WTC11 (cell line): ENCODE results near the gene GLA. TPM values are rescaled to one million over a fixed set of nuclear protein-coding genes. Genes with fewer than 3 reads are reported as not detected.
A peak's percentile ranks its signal among the peaks of the same experiment; 100 is the strongest.

Experiments
- CREB1 ChIP-seq: sonication (generic); formaldehyde crosslinking; IDR thresholded peaks from 2 replicates; pipeline ENCODE4 v1.8.0; 2023; ENCODE audit warnings: mild to moderate bottlenecking, missing genetic modification reagents
- FOXJ3 ChIP-seq: sonication (generic); formaldehyde crosslinking; IDR thresholded peaks from 2 replicates; pipeline ENCODE4 v1.9.0; 2021; ENCODE audit warnings: missing genetic modification reagents, mild to moderate bottlenecking, borderline replicate concordance
- FOXP1 ChIP-seq: sonication (generic); formaldehyde crosslinking; IDR thresholded peaks from 2 replicates; pipeline ENCODE4 v1.8.0; 2022; ENCODE audit warnings: missing genetic modification reagents, mild to moderate bottlenecking, moderate library complexity, borderline replicate concordance
- GABPB1 ChIP-seq: sonication (generic); formaldehyde crosslinking; IDR thresholded peaks from 2 replicates; pipeline ENCODE4 v1.8.1; 2023; ENCODE audit warnings: mild to moderate bottlenecking, missing genetic modification reagents
- JUN ChIP-seq: sonication (generic); formaldehyde crosslinking; IDR thresholded peaks from 2 replicates; pipeline ENCODE4 v1.8.0; 2023; ENCODE audit warnings: mild to moderate bottlenecking, missing genetic modification reagents
- NFE2L1 ChIP-seq: sonication (generic); formaldehyde crosslinking; IDR thresholded peaks from 2 replicates; pipeline ENCODE4 v1.8.1; 2023; ENCODE audit warnings: missing genetic modification reagents
- RORB ChIP-seq: fragments of 250-450 bp; sonication (Bioruptor Pico); IDR thresholded peaks from 2 replicates; pipeline ENCODE4 v1.9.0; 2021; ENCODE audit warnings: mild to moderate bottlenecking
- SMAD4 ChIP-seq: sonication (generic); formaldehyde crosslinking; IDR thresholded peaks from 2 replicates; pipeline ENCODE4 v1.8.0; 2022; ENCODE audit warnings: mild to moderate bottlenecking, missing genetic modification reagents
- TEAD1 ChIP-seq: sonication (generic); formaldehyde crosslinking; IDR thresholded peaks from 2 replicates; pipeline ENCODE4 v1.8.0; 2022; ENCODE audit warnings: mild to moderate bottlenecking, missing genetic modification reagents
- ZNF423 ChIP-seq: fragments of 250-450 bp; sonication (Bioruptor Pico); IDR thresholded peaks from 2 replicates; pipeline ENCODE4 v2.1.2; 2022; ENCODE audit warnings: mild to moderate bottlenecking, moderate library complexity
- total RNA-seq: library from RNA; stranded (reverse); gene quantifications from 3 replicates; pipeline ENCODE4 v1.2.3, GENCODE V29; 2021
- TF ChIP-seq, protein P1 (sequence below): sonication (generic); formaldehyde crosslinking; IDR thresholded peaks from 2 replicates; pipeline ENCODE4 v1.8.1; 2022; ENCODE audit warnings: low read depth, missing genetic modification reagents, borderline replicate concordance
- TF ChIP-seq, protein P2 (sequence below): sonication (generic); formaldehyde crosslinking; IDR thresholded peaks from 2 replicates; pipeline ENCODE4 v1.8.0; 2022; ENCODE audit warnings: mild to moderate bottlenecking, missing genetic modification reagents
- TF ChIP-seq, protein P3 (sequence below): sonication (generic); formaldehyde crosslinking; IDR thresholded peaks from 2 replicates; pipeline ENCODE4 v1.8.0; 2022; ENCODE audit warnings: mild to moderate bottlenecking, missing genetic modification reagents
- TF ChIP-seq, protein P4 (sequence below): sonication (generic); formaldehyde crosslinking; IDR thresholded peaks from 2 replicates; pipeline ENCODE4 v1.8.0; 2022; ENCODE audit warnings: mild to moderate bottlenecking, missing genetic modification reagents
- TF ChIP-seq, protein P5 (sequence below): fragments of 250-450 bp; sonication (Bioruptor Pico); IDR thresholded peaks from 2 replicates; pipeline ENCODE4 v1.9.0; 2021; ENCODE audit warnings: mild to moderate bottlenecking
- TF ChIP-seq, protein P6 (sequence below): sonication (generic); formaldehyde crosslinking; IDR thresholded peaks from 2 replicates; pipeline ENCODE4 v1.8.0; 2022; ENCODE audit warnings: missing genetic modification reagents
- TF ChIP-seq, protein P7 (sequence below): sonication (generic); formaldehyde crosslinking; IDR thresholded peaks from 2 replicates; pipeline ENCODE4 v1.8.1; 2022; ENCODE audit warnings: missing genetic modification reagents, borderline replicate concordance
- TF ChIP-seq, protein P8 (sequence below): sonication (generic); formaldehyde crosslinking; IDR thresholded peaks from 2 replicates; pipeline ENCODE4 v1.8.0; 2023; ENCODE audit warnings: missing genetic modification reagents, mild to moderate bottlenecking, borderline replicate concordance

Gene GLA
- total RNA-seq, 1 experiment from 2014 or later = 44.9 TPM

DNA sequence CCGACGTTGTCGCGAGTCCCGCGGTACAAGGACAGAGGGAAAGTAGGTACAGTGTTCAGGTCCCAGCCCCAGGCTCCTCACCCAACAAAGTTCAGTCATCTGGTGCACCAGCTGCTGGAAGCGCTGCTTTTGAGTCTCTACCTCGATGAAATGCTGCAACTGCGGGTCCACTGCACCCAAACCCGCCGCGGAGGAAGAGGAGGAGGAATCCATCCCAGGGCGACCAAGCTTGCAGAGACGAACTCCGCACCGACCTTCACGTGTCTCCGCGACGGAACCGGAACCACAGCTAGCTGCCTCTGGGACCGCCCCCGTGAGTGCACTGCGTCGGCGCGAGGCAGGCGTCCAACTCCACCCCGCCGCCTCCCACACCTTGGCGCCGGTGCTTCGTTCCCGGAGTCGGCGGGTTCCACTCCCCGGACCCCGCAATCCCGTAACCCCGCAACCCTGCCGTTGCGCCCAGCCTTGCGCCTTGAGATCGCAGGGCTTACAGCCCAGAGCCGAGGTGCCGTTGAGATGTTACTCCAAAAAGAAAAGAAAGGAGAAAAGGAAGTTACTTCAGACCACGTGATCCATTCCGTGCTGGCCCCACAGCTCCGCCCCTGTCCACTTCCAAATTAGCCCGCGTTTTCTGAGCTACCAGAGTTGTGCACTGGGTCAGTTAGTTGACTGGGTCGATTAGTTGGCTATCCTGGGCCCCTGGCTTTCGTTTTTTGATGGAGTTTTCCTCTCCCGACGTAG lies 59.1 kb downstream of the GLA start, which contains the start of gene TIMM8A (continued):
- TF ChIP-seq, protein P1, sequence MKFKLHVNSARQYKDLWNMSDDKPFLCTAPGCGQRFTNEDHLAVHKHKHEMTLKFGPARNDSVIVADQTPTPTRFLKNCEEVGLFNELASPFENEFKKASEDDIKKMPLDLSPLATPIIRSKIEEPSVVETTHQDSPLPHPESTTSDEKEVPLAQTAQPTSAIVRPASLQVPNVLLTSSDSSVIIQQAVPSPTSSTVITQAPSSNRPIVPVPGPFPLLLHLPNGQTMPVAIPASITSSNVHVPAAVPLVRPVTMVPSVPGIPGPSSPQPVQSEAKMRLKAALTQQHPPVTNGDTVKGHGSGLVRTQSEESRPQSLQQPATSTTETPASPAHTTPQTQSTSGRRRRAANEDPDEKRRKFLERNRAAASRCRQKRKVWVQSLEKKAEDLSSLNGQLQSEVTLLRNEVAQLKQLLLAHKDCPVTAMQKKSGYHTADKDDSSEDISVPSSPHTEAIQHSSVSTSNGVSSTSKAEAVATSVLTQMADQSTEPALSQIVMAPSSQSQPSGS (CRISPR knock-in tag) = no peak
- no peak for TF ChIP-seq ZNF423 (CRISPR knock-in tag)
- no peak for TF ChIP-seq JUN (CRISPR knock-in tag)
- TF ChIP-seq, protein P2, sequence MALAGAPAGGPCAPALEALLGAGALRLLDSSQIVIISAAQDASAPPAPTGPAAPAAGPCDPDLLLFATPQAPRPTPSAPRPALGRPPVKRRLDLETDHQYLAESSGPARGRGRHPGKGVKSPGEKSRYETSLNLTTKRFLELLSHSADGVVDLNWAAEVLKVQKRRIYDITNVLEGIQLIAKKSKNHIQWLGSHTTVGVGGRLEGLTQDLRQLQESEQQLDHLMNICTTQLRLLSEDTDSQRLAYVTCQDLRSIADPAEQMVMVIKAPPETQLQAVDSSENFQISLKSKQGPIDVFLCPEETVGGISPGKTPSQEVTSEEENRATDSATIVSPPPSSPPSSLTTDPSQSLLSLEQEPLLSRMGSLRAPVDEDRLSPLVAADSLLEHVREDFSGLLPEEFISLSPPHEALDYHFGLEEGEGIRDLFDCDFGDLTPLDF = no peak
- TF ChIP-seq CREB1 = no peak
- TF ChIP-seq, protein P3, sequence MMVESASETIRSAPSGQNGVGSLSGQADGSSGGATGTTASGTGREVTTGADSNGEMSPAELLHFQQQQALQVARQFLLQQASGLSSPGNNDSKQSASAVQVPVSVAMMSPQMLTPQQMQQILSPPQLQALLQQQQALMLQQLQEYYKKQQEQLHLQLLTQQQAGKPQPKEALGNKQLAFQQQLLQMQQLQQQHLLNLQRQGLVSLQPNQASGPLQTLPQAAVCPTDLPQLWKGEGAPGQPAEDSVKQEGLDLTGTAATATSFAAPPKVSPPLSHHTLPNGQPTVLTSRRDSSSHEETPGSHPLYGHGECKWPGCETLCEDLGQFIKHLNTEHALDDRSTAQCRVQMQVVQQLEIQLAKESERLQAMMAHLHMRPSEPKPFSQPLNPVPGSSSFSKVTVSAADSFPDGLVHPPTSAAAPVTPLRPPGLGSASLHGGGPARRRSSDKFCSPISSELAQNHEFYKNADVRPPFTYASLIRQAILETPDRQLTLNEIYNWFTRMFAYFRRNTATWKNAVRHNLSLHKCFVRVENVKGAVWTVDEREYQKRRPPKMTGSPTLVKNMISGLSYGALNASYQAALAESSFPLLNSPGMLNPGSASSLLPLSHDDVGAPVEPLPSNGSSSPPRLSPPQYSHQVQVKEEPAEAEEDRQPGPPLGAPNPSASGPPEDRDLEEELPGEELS = peak; percentile 31; the same call in 1 of the 2 replicates
- TF ChIP-seq, protein P4, sequence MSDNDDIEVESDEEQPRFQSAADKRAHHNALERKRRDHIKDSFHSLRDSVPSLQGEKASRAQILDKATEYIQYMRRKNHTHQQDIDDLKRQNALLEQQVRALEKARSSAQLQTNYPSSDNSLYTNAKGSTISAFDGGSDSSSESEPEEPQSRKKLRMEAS (CRISPR knock-in tag) = peak; percentile 59; the same call in 1 of the 2 replicates
- peak; percentile 43; the same call in 1 of the 2 replicates for TF ChIP-seq NFE2L1 (CRISPR knock-in tag)
- TF ChIP-seq SMAD4 (CRISPR knock-in tag) = no peak
- TF ChIP-seq, protein P5, sequence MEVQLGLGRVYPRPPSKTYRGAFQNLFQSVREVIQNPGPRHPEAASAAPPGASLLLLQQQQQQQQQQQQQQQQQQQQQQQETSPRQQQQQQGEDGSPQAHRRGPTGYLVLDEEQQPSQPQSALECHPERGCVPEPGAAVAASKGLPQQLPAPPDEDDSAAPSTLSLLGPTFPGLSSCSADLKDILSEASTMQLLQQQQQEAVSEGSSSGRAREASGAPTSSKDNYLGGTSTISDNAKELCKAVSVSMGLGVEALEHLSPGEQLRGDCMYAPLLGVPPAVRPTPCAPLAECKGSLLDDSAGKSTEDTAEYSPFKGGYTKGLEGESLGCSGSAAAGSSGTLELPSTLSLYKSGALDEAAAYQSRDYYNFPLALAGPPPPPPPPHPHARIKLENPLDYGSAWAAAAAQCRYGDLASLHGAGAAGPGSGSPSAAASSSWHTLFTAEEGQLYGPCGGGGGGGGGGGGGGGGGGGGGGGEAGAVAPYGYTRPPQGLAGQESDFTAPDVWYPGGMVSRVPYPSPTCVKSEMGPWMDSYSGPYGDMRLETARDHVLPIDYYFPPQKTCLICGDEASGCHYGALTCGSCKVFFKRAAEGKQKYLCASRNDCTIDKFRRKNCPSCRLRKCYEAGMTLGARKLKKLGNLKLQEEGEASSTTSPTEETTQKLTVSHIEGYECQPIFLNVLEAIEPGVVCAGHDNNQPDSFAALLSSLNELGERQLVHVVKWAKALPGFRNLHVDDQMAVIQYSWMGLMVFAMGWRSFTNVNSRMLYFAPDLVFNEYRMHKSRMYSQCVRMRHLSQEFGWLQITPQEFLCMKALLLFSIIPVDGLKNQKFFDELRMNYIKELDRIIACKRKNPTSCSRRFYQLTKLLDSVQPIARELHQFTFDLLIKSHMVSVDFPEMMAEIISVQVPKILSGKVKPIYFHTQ (CRISPR knock-in tag) = no peak
- no peak for TF ChIP-seq RORB (CRISPR knock-in tag)
- no peak for TF ChIP-seq FOXJ3 (CRISPR knock-in tag)
- 0 out of 2 replicates have a peak, but pooled peaks have one; percentile 13 for TF ChIP-seq GABPB1
- TF ChIP-seq, protein P6, sequence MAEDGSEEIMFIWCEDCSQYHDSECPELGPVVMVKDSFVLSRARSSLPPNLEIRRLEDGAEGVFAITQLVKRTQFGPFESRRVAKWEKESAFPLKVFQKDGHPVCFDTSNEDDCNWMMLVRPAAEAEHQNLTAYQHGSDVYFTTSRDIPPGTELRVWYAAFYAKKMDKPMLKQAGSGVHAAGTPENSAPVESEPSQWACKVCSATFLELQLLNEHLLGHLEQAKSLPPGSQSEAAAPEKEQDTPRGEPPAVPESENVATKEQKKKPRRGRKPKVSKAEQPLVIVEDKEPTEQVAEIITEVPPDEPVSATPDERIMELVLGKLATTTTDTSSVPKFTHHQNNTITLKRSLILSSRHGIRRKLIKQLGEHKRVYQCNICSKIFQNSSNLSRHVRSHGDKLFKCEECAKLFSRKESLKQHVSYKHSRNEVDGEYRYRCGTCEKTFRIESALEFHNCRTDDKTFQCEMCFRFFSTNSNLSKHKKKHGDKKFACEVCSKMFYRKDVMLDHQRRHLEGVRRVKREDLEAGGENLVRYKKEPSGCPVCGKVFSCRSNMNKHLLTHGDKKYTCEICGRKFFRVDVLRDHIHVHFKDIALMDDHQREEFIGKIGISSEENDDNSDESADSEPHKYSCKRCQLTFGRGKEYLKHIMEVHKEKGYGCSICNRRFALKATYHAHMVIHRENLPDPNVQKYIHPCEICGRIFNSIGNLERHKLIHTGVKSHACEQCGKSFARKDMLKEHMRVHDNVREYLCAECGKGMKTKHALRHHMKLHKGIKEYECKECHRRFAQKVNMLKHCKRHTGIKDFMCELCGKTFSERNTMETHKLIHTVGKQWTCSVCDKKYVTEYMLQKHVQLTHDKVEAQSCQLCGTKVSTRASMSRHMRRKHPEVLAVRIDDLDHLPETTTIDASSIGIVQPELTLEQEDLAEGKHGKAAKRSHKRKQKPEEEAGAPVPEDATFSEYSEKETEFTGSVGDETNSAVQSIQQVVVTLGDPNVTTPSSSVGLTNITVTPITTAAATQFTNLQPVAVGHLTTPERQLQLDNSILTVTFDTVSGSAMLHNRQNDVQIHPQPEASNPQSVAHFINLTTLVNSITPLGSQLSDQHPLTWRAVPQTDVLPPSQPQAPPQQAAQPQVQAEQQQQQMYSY (CRISPR knock-in tag) = peak; percentile 50; the same call in 1 of the 2 replicates
- TF ChIP-seq TEAD1 (CRISPR knock-in tag) = no peak
- TF ChIP-seq, protein P7, sequence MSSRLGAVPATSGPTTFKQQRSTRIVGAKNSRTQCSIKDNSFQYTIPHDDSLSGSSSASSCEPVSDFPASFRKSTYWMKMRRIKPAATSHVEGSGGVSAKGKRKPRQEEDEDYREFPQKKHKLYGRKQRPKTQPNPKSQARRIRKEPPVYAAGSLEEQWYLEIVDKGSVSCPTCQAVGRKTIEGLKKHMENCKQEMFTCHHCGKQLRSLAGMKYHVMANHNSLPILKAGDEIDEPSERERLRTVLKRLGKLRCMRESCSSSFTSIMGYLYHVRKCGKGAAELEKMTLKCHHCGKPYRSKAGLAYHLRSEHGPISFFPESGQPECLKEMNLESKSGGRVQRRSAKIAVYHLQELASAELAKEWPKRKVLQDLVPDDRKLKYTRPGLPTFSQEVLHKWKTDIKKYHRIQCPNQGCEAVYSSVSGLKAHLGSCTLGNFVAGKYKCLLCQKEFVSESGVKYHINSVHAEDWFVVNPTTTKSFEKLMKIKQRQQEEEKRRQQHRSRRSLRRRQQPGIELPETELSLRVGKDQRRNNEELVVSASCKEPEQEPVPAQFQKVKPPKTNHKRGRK (CRISPR knock-in tag) = no peak
- peak; percentile 47; the same call in 1 of the 2 replicates for TF ChIP-seq FOXP1 (CRISPR knock-in tag)
- TF ChIP-seq, protein P8, sequence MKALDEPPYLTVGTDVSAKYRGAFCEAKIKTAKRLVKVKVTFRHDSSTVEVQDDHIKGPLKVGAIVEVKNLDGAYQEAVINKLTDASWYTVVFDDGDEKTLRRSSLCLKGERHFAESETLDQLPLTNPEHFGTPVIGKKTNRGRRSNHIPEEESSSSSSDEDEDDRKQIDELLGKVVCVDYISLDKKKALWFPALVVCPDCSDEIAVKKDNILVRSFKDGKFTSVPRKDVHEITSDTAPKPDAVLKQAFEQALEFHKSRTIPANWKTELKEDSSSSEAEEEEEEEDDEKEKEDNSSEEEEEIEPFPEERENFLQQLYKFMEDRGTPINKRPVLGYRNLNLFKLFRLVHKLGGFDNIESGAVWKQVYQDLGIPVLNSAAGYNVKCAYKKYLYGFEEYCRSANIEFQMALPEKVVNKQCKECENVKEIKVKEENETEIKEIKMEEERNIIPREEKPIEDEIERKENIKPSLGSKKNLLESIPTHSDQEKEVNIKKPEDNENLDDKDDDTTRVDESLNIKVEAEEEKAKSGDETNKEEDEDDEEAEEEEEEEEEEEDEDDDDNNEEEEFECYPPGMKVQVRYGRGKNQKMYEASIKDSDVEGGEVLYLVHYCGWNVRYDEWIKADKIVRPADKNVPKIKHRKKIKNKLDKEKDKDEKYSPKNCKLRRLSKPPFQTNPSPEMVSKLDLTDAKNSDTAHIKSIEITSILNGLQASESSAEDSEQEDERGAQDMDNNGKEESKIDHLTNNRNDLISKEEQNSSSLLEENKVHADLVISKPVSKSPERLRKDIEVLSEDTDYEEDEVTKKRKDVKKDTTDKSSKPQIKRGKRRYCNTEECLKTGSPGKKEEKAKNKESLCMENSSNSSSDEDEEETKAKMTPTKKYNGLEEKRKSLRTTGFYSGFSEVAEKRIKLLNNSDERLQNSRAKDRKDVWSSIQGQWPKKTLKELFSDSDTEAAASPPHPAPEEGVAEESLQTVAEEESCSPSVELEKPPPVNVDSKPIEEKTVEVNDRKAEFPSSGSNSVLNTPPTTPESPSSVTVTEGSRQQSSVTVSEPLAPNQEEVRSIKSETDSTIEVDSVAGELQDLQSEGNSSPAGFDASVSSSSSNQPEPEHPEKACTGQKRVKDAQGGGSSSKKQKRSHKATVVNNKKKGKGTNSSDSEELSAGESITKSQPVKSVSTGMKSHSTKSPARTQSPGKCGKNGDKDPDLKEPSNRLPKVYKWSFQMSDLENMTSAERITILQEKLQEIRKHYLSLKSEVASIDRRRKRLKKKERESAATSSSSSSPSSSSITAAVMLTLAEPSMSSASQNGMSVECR (CRISPR knock-in tag) = no peak; the same call in 1 of the 2 replicates
